GM12864 (cell line): ENCODE measurements around the gene DENND1A.

Source experiments
- DNase-seq: peaks from one replicate; pipeline ENCODE4 v3.0.0-alpha.2; 2011; ENCODE audit warnings: low read depth
- H3K4me3 ChIP-seq: 2 replicates; pipeline ENCODE4 v1.5.1; 2011; ENCODE audit warnings: mild to moderate bottlenecking, low read depth, low read length, control low read depth
- TF ChIP-seq, protein P1 (sequence below): IDR thresholded peaks from 2 replicates; pipeline ENCODE4 v1.5.1; 2011; ENCODE audit warnings: low read depth, mild to moderate bottlenecking, moderate library complexity, low read length, control low read depth, inconsistent platforms; ENCODE audit errors: missing control alignments

DENND1A gene

GRCh38 chr9:123654218-123654993 lies 275.5 kb downstream of the DENND1A start:
- TF ChIP-seq, protein P1, sequence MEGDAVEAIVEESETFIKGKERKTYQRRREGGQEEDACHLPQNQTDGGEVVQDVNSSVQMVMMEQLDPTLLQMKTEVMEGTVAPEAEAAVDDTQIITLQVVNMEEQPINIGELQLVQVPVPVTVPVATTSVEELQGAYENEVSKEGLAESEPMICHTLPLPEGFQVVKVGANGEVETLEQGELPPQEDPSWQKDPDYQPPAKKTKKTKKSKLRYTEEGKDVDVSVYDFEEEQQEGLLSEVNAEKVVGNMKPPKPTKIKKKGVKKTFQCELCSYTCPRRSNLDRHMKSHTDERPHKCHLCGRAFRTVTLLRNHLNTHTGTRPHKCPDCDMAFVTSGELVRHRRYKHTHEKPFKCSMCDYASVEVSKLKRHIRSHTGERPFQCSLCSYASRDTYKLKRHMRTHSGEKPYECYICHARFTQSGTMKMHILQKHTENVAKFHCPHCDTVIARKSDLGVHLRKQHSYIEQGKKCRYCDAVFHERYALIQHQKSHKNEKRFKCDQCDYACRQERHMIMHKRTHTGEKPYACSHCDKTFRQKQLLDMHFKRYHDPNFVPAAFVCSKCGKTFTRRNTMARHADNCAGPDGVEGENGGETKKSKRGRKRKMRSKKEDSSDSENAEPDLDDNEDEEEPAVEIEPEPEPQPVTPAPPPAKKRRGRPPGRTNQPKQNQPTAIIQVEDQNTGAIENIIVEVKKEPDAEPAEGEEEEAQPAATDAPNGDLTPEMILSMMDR, result no peak
- DNase-seq, result no peak
- H3K4me3 ChIP-seq, result no peak overlapping the region

DNA sequence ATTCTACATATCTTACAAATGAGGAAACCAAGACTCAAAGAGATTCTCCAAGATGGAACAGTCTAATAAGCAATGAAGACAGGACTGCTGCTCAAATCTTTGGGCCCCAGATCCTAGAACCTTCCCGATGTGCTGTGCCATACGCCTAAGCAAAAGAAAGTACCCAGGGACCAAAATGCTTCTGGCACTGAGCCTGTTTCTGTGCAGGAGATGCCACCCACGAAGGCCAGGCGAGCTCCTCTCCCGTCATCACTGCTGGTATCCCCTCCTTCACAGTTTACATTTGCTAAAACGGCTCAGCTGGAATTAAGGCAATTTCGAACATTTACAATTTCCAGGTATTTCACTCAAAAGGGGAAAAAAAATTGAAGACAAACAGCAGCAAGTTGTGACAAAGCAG lies 277.5 kb downstream of the DENND1A start:
- H3K4me3 ChIP-seq, result no peak overlapping the region
- TF ChIP-seq, protein P1, result no peak
- DNase-seq, result no peak

DNA sequence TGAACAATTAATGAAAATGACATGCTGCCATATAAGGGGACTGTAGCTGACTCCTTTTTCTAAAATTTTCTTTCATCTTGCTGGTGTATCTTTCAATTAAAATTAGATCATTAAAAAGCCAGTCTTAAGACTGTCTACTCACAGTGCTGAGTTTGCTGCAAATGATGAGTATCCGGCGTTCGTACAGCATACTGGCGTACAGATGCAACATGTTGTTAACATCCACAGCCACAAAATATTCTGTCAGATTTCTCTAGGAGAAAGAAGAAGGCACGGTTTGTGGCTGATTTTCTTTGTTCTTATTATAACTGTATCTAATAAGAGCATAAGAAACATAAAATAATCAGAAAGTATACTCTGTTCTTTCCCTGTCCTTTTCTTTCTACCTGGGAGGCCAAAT lies 278.1 kb downstream of the DENND1A start:
- H3K4me3 ChIP-seq, result no peak overlapping the region
- TF ChIP-seq, protein P1, result no peak
- no peak for DNase-seq

GRCh38 chr9:123651273-123651672 lies 278.7 kb downstream of the DENND1A start:
- DNase-seq, result no peak
- no peak overlapping the region for H3K4me3 ChIP-seq
- TF ChIP-seq, protein P1, result no peak

- TF ChIP-seq, protein P1, result no peak
- no peak for DNase-seq
Measured at GRCh38 chr9:123649909-123650308, 280.0 kb downstream of the DENND1A start.

DNA sequence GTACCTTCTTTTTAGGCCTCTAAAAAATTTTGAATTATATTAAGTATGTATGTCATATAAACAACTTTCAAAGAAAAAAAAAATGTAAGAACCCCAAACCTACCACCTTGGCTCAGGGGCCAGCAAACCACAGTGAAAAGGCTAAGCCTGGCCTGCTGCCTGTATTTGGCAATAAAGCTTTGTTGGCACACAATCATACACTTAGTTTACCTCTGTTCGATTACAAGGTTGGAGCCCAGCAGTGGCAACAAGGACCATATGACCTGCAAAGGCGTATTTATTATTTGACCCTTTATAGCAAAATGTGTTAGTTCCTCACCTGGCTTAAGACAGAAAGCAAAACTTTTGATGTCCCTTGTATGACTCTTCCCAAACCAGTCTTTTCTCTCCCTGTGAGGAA lies 282.8 kb downstream of the DENND1A start:
- no peak for DNase-seq

More at GRCh38 chr9:123649909-123650308, 280.0 kb downstream of the DENND1A start:
- no peak overlapping the region for H3K4me3 ChIP-seq

More for the DNA sequence above, 282.8 kb downstream of the DENND1A start:
- no peak overlapping the region for H3K4me3 ChIP-seq
- TF ChIP-seq, protein P1, result no peak
